ENCODE measurements around the gene SORCS2. TPM values are rescaled to one million over a fixed set of nuclear protein-coding genes. Genes with fewer than 3 reads are reported as not detected.

SORCS2 gene
- total and polyA plus RNA-seq, 2 of the 13 experiments (the other 11 are each of a cell fraction or from before 2014, with no cell fraction given) = 0.82 to 1.0 TPM

DNA sequence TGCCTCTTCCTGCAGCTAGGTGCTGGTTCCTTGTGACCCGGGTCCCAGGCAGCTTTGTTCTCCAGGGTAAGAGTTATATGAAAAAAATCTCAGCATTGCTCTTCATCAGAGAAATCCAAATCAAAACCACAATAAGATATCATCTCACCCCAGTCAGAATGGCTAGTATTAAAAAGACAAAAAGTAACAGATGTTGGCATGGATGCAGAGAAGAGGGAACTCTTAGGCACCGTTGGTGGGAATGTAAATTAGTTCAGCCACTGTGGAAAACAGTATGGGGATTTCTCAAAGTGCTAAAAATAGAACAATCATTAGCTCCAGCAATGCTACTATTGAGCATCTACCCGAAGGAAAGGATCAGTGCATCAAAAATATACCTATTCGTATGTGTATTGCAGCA, 61.5 kb downstream of the SORCS2 start:
- no peak for TF ChIP-seq MZF1 (CRISPR knock-in tag; IDR thresholded peaks at IDR 0.05; ENCODE audit: borderline replicate concordance)
- TF ChIP-seq HES4 (CRISPR knock-in tag; IDR thresholded peaks at IDR 0.05; ENCODE audit: borderline replicate concordance) = no peak
- no peak for TF ChIP-seq SALL2 (CRISPR knock-in tag; IDR thresholded peaks at IDR 0.05)
- H3K27me3 ChIP-seq (ENCODE audit: control insufficient read depth in 1 of 2, insufficient read depth in 2 of 2, low read length in 2 of 2) = peaks cover 0 to 13% of the 10 kb centered on the region in 2 experiments; a peak in 2 of 5 replicates
- BruUV-seq (replicated peaks) = no TSS peak
- no peaks in the 10 kb centered on the region for H3K9me3 ChIP-seq (ENCODE audit: low read length)
- no peak overlapping the region for H3K27ac ChIP-seq (ENCODE audit: extremely low read length, insufficient read depth, low read length)
- H4K20me1 ChIP-seq (ENCODE audit: insufficient read depth, low read length) = no peaks in the 10 kb centered on the region
- DNase-seq (ENCODE audit: low spot score) (no peak), FAIRE-seq (no peak), ATAC-seq (no peak)
- WGBS (ENCODE audit: low lambda C conversion rate) = 0% methylated on average over 4 of the region's 4 CpGs
- no peaks in the 10 kb centered on the region for H3K79me2 ChIP-seq (ENCODE audit: insufficient read depth, low read length)
- in situ Hi-C loops (cut with HindIII; ENCODE audit: extremely low pct_ligation_motif_present, low pct_unique_long_range_greater_than_20kb) (no loop called here), intact Hi-C loops (cut with micrococcal nuclease; ENCODE audit: unreplicated experiment) (no loop called here)
- H3K4me3 ChIP-seq (replicated peaks in 1 of 3; ENCODE audit: insufficient read depth in 1 of 3, low read depth in 2 of 3, low read length in 3 of 3) = no peak overlapping the region
- no peak overlapping the region for H3K9ac ChIP-seq (ENCODE audit: insufficient read depth, low read depth, low read length)
- CTCF ChIA-PET (ENCODE audit: low intra/inter-chr PET ratio, low total read pairs) = no interaction called here
- H2AFZ ChIP-seq (ENCODE audit: low read length) = no peak overlapping the region
- no peaks in the 10 kb centered on the region for H3K4me1 ChIP-seq (ENCODE audit: insufficient read depth, low read length)
- H3K36me3 ChIP-seq (replicated peaks in 1 of 2; ENCODE audit: control insufficient read depth in 1 of 2, insufficient read depth in 2 of 2, low read length in 2 of 2) = no peaks in the 10 kb centered on the region
- POLR2A ChIA-PET = no interaction called here
- H3K4me2 ChIP-seq (ENCODE audit: low read depth, low read length) = no peak overlapping the region

- Histone ChIP-seq H3K4me2 (ENCODE audit: low read depth, low read length) (no peak overlapping the region), H3K4me3 (replicated peaks in 1 of 3; ENCODE audit: insufficient read depth in 1 of 3, low read depth in 2 of 3, low read length in 3 of 3) (no peak overlapping the region), H2AFZ (ENCODE audit: low read length) (no peak overlapping the region), H3K9ac (ENCODE audit: insufficient read depth, low read depth, low read length) (no peak overlapping the region), H3K27ac (ENCODE audit: extremely low read length, insufficient read depth, low read length) (no peak overlapping the region), H3K4me1 (ENCODE audit: insufficient read depth, low read length) (no peaks in the 10 kb centered on the region), H4K20me1 (ENCODE audit: insufficient read depth, low read length) (no peaks in the 10 kb centered on the region), H3K9me3 (ENCODE audit: low read length) (no peaks in the 10 kb centered on the region), H3K36me3 (replicated peaks in 1 of 2; ENCODE audit: control insufficient read depth in 1 of 2, insufficient read depth in 2 of 2, low read length in 2 of 2) (no peaks in the 10 kb centered on the region), H3K79me2 (ENCODE audit: insufficient read depth, low read length) (no peaks in the 10 kb centered on the region), H3K27me3 (ENCODE audit: control insufficient read depth in 1 of 2, insufficient read depth in 2 of 2, low read length in 2 of 2) (peaks cover 0 to 22% of the 10 kb centered on the region in 2 experiments; a peak in 2 of 5 replicates)
- no peak for TF ChIP-seq ZNF574 (CRISPR knock-in tag; IDR thresholded peaks at IDR 0.05)
- TF ChIP-seq, protein P1, sequence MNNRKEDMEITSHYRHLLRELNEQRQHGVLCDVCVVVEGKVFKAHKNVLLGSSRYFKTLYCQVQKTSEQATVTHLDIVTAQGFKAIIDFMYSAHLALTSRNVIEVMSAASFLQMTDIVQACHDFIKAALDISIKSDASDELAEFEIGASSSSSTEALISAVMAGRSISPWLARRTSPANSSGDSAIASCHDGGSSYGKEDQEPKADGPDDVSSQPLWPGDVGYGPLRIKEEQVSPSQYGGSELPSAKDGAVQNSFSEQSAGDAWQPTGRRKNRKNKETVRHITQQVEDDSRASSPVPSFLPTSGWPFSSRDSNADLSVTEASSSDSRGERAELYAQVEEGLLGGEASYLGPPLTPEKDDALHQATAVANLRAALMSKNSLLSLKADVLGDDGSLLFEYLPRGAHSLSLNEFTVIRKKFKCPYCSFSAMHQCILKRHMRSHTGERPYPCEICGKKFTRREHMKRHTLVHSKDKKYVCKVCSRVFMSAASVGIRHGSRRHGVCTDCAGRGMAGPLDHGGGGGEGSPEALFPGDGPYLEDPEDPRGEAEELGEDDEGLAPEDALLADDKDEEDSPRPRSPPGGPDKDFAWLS (CRISPR knock-in tag; IDR thresholded peaks at IDR 0.05; ENCODE audit: borderline replicate concordance) = no peak
- no peak for TF ChIP-seq ZNF557 (CRISPR knock-in tag; IDR thresholded peaks at IDR 0.05)
- TF ChIP-seq ARNTL (CRISPR knock-in tag; IDR thresholded peaks at IDR 0.05) = no peak
- in situ Hi-C loops (cut with HindIII; ENCODE audit: extremely low pct_ligation_motif_present, low pct_unique_long_range_greater_than_20kb) (no loop called here), intact Hi-C loops (cut with micrococcal nuclease; ENCODE audit: unreplicated experiment) (no loop called here)
- 59% methylated on average over 13 of the region's 17 CpGs for WGBS (ENCODE audit: low lambda C conversion rate)
- ATAC-seq = no peak
- ChIA-PET POLR2A (no interaction called here), CTCF (ENCODE audit: low intra/inter-chr PET ratio, low total read pairs) (no interaction called here)
- no peak for DNase-seq (ENCODE audit: low spot score)
- no peak for FAIRE-seq
- BruUV-seq (replicated peaks) = no TSS peak
These were observed 62.6 kb downstream of the SORCS2 start for GRCh38 chr4:7254736-7255487.
